ENCODE data around the gene EIPR1.

GRCh38 chr2:3332133-3332532 is 45.5 kb downstream of the EIPR1 start:
- TF ChIP-seq, protein P1, sequence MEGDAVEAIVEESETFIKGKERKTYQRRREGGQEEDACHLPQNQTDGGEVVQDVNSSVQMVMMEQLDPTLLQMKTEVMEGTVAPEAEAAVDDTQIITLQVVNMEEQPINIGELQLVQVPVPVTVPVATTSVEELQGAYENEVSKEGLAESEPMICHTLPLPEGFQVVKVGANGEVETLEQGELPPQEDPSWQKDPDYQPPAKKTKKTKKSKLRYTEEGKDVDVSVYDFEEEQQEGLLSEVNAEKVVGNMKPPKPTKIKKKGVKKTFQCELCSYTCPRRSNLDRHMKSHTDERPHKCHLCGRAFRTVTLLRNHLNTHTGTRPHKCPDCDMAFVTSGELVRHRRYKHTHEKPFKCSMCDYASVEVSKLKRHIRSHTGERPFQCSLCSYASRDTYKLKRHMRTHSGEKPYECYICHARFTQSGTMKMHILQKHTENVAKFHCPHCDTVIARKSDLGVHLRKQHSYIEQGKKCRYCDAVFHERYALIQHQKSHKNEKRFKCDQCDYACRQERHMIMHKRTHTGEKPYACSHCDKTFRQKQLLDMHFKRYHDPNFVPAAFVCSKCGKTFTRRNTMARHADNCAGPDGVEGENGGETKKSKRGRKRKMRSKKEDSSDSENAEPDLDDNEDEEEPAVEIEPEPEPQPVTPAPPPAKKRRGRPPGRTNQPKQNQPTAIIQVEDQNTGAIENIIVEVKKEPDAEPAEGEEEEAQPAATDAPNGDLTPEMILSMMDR (IDR thresholded peaks at IDR 0.05; ENCODE audit: insufficient read depth, low read length, poor library complexity, severe bottlenecking): no peak
- no peak for TF ChIP-seq EZH2phosphoT487 (conservative IDR thresholded peaks at IDR 0.05; ENCODE audit: low read length)
